H9 (cell line): Measurements from ENCODE around the gene LEFTY1. TPM values are rescaled to one million over a fixed set of nuclear protein-coding genes. Genes with fewer than 3 reads are reported as not detected.
A peak's percentile ranks its signal among the peaks of the same experiment; 100 is the strongest.

ENCODE experiments used
- DNase-seq: peaks from one replicate; pipeline ENCODE4 v3.0.0-alpha.2; 2017
- H2AFZ ChIP-seq: one replicate; pipeline ENCODE4 v1.6.1; 2013; ENCODE audit warnings: mild to moderate bottlenecking, low read length, control low read depth, moderate library complexity
- H2AK5ac ChIP-seq: 2 replicates; pipeline ENCODE4 v1.6.1; 2013; ENCODE audit warnings: low read length, control low read depth, mixed read lengths; ENCODE audit not compliant: insufficient read length
- H2BK120ac ChIP-seq: one replicate; pipeline ENCODE4 v1.6.1; 2013; ENCODE audit warnings: low read depth, mild to moderate bottlenecking, low read length, control low read depth, inconsistent platforms; ENCODE audit not compliant: poor library complexity, severe bottlenecking
- H2BK12ac ChIP-seq: 2 replicates; pipeline ENCODE4 v1.6.1; 2013; ENCODE audit warnings: low read length, control low read depth, mixed read lengths, low read depth; ENCODE audit not compliant: insufficient read length
- H2BK15ac ChIP-seq: 2 replicates; pipeline ENCODE4 v1.6.1; 2013; ENCODE audit warnings: low read depth, low read length, control low read depth
- H2BK20ac ChIP-seq: one replicate; pipeline ENCODE4 v1.6.1; 2013; ENCODE audit warnings: low read depth, mild to moderate bottlenecking, low read length, control low read depth, inconsistent platforms; ENCODE audit not compliant: poor library complexity, severe bottlenecking
- H2BK5ac ChIP-seq: 2 replicates; pipeline ENCODE4 v1.6.1; 2013; ENCODE audit warnings: low read length, control low read depth, mixed read lengths; ENCODE audit not compliant: insufficient read length
- H3K14ac ChIP-seq: 2 replicates; pipeline ENCODE4 v1.6.1; 2013; ENCODE audit warnings: low read length, control low read depth; ENCODE audit not compliant: insufficient read depth
- H3K18ac ChIP-seq: 2 replicates; pipeline ENCODE4 v1.6.1; 2013; ENCODE audit warnings: low read depth, mild to moderate bottlenecking, mixed read lengths, low read length, control low read depth; ENCODE audit not compliant: insufficient read length
- H3K23ac ChIP-seq: 2 replicates; pipeline ENCODE4 v1.6.1; 2013; ENCODE audit warnings: low read length, control low read depth, mixed read lengths, low read depth; ENCODE audit not compliant: insufficient read length
- H3K23me2 ChIP-seq: 2 replicates; pipeline ENCODE4 v1.6.1; 2013; ENCODE audit warnings: low read depth, mild to moderate bottlenecking, mixed read lengths, low read length, control low read depth; ENCODE audit not compliant: insufficient read length, poor library complexity, severe bottlenecking
- H3K27ac ChIP-seq: 2 replicates; pipeline ENCODE4 v1.5.1; 2013; ENCODE audit warnings: low read length, control low read depth, mixed read lengths, low read depth; ENCODE audit not compliant: insufficient read length
- H3K27me3 ChIP-seq: 2 replicates; pipeline ENCODE4 v1.6.1; 2013; ENCODE audit warnings: low read length, control low read depth, inconsistent platforms; ENCODE audit not compliant: insufficient read depth
- H3K4ac ChIP-seq: 2 replicates; pipeline ENCODE4 v1.6.1; 2013; ENCODE audit warnings: low read depth, mild to moderate bottlenecking, control low read depth, inconsistent platforms, low read length, moderate library complexity
- H3K4me1 ChIP-seq: 2 replicates; pipeline ENCODE4 v1.6.1; 2013; ENCODE audit warnings: low read length, control low read depth, inconsistent platforms; ENCODE audit not compliant: insufficient read depth
- H3K4me2 ChIP-seq: 2 replicates; pipeline ENCODE4 v1.6.1; 2013; ENCODE audit warnings: low read length, control low read depth, mixed read lengths; ENCODE audit not compliant: insufficient read length, insufficient read depth
- H3K56ac ChIP-seq: 2 replicates; pipeline ENCODE4 v1.6.1; 2013; ENCODE audit warnings: low read depth, mild to moderate bottlenecking, mixed read lengths, low read length, control low read depth; ENCODE audit not compliant: insufficient read length
- H3K79me1 ChIP-seq: 2 replicates; pipeline ENCODE4 v1.6.1; 2013; ENCODE audit warnings: low read depth, mild to moderate bottlenecking, moderate library complexity, low read length, control low read depth, inconsistent platforms; ENCODE audit not compliant: insufficient read depth, poor library complexity, severe bottlenecking
- H3K79me2 ChIP-seq: 2 replicates; pipeline ENCODE4 v1.6.1; 2013; ENCODE audit warnings: low read length, control low read depth, inconsistent platforms; ENCODE audit not compliant: insufficient read depth
- H3K9ac ChIP-seq: 2 replicates; pipeline ENCODE4 v1.6.1; 2013; ENCODE audit warnings: low read length, control low read depth, mixed read lengths; ENCODE audit not compliant: insufficient read length; ENCODE audit errors: extremely low read depth
- H3K9me3 ChIP-seq: one replicate; pipeline ENCODE4 v1.6.1; 2013; ENCODE audit warnings: low read depth, low read length, inconsistent platforms; ENCODE audit not compliant: control insufficient read depth
- H3T11ph ChIP-seq: one replicate; pipeline ENCODE4 v1.6.1; 2013; ENCODE audit warnings: mild to moderate bottlenecking, low read length, control low read depth, inconsistent platforms
- H4K20me1 ChIP-seq: one replicate; pipeline ENCODE4 v1.6.1; 2013; ENCODE audit not compliant: control insufficient read depth, insufficient read length, insufficient read depth
- H4K5ac ChIP-seq: 2 replicates; pipeline ENCODE4 v1.6.1; 2013; ENCODE audit warnings: low read depth, mild to moderate bottlenecking, mixed read lengths, low read length, control low read depth; ENCODE audit not compliant: insufficient read length
- H4K8ac ChIP-seq: replicated peaks from 2 replicates; pipeline ENCODE4 v1.6.1; 2013; ENCODE audit warnings: low read length, control low read depth, mixed read lengths, low read depth; ENCODE audit not compliant: insufficient read length
- H4K91ac ChIP-seq: 2 replicates; pipeline ENCODE4 v1.6.1; 2013; ENCODE audit warnings: low read depth, mild to moderate bottlenecking, moderate library complexity, mixed read lengths, low read length, control low read depth; ENCODE audit not compliant: insufficient read length
- H3K27ac Mint-ChIP-seq, 3 experiments: 2 replicates in 2 of 3; 3 replicates in 1 of 3; pipeline ENCODE4 v1.8.0; 2020 to 2021; ENCODE audit warnings: mixed read lengths in 3 of 3, mild to moderate bottlenecking in 1 of 3, moderate library complexity in 1 of 3
- H3K27me3 Mint-ChIP-seq: 2 replicates; pipeline ENCODE4 v1.8.0; 2021; ENCODE audit warnings: low read depth, mild to moderate bottlenecking, moderate library complexity, mixed read lengths
- H3K36me3 Mint-ChIP-seq, 3 experiments: 2 replicates in 2 of 3; 3 replicates in 1 of 3; pipeline ENCODE4 v1.8.0; 2020 to 2021; ENCODE audit warnings: low read depth in 3 of 3, mixed read lengths in 3 of 3; ENCODE audit not compliant: insufficient read depth in 1 of 3
- H3K4me1 Mint-ChIP-seq, 2 experiments: 2 replicates each; pipeline ENCODE4 v1.8.0; 2020; ENCODE audit warnings: mixed read lengths in 2 of 2
- H3K4me3 Mint-ChIP-seq, 2 experiments: 2 replicates in 1 of 2; 3 replicates in 1 of 2; pipeline ENCODE4 v1.8.0; 2020 to 2021; ENCODE audit warnings: mild to moderate bottlenecking in 2 of 2, mixed read lengths in 2 of 2, moderate library complexity in 1 of 2
- H3K9me3 Mint-ChIP-seq, 2 experiments: 2 replicates in 1 of 2; 3 replicates in 1 of 2; pipeline ENCODE4 v1.8.0; 2020; ENCODE audit warnings: mild to moderate bottlenecking in 2 of 2, mixed read lengths in 2 of 2, moderate library complexity in 1 of 2
- CTCF ChIP-seq: fragments of 200-600 bp; sonication (generic); conservative IDR thresholded peaks from 3 replicates; pipeline ENCODE4 v1.8.0; 2021; ENCODE audit warnings: antibody characterized with exemption, mild to moderate bottlenecking
- WGBS: extraction: QIAGEN DNeasy Blood & Tissue Kit; methylation state at CpG from one replicate; pipeline ENCODE4 v1.1.7; 2013; ENCODE audit warnings: missing lambda C conversion rate, low lambda C conversion rate, mixed read lengths; ENCODE audit not compliant: insufficient read length; ENCODE audit errors: extremely low coverage; 5-methylcytosine and 5-hydroxymethylcytosine counted together
- total RNA-seq: library from RNA; stranded (reverse); gene quantifications from 2 replicates; pipeline ENCODE4 v1.2.1, GENCODE V29; 2021

LEFTY1 gene
- total RNA-seq, 1 experiment from 2014 or later, result 107 TPM

- peaks cover 0 to 18% (median 5%) of the 10 kb centered on the region in 3 experiments; a peak in 4 of 7 replicates for H3K36me3 Mint-ChIP-seq
- Histone ChIP-seq H3K18ac (no peak overlapping the region), H4K20me1 (no peaks in the 10 kb centered on the region), H2AK5ac (no peak overlapping the region), H2BK120ac (no peak overlapping the region), H3T11ph (no peak overlapping the region), H4K5ac (no peak overlapping the region), H3K27ac (no peak overlapping the region), H3K79me2 (peaks cover 11% of the 10 kb centered on the region; the same call in 1 of the 2 replicates), H3K4me1 (peaks cover 12% of the 10 kb centered on the region; the same call in 1 of the 2 replicates), H3K4ac (no peak overlapping the region), H4K8ac (no peak overlapping the region), H3K23ac (no peak overlapping the region), H4K91ac (no peak overlapping the region), H3K9me3 (no peaks in the 10 kb centered on the region), H2BK5ac (no peak overlapping the region), H2AFZ (no peak overlapping the region), H3K14ac (no peak overlapping the region), H3K27me3 (no peaks in the 10 kb centered on the region), H3K4me2 (peak overlapping the region; percentile 83), H2BK12ac (no peak overlapping the region), H3K79me1 (no peaks in the 10 kb centered on the region), H3K56ac (no peak overlapping the region), H2BK15ac (no peak overlapping the region), H3K23me2 (peaks cover 21% of the 10 kb centered on the region), H2BK20ac (no peak overlapping the region), H3K9ac (no peak overlapping the region)
- H3K4me1 Mint-ChIP-seq, result peaks cover 42 to 45% of the 10 kb centered on the region in 2 experiments
- H3K4me3 Mint-ChIP-seq, result peak overlapping the region; percentile 78 to 88
- TF ChIP-seq CTCF, result no peak
- H3K27me3 Mint-ChIP-seq, result peaks cover 4% of the 10 kb centered on the region; the same call in 1 of the 2 replicates
- H3K9me3 Mint-ChIP-seq, result no peaks in the 10 kb centered on the region
- no peak for DNase-seq
- WGBS, result no CpG with 5 or more reads among the region's 11 CpGs
- H3K27ac Mint-ChIP-seq, result peak overlapping the region in 1 of 3 experiments; percentile 45; a peak in 2 of 7 replicates
These were observed 5.2 kb downstream of the LEFTY1 start for GRCh38 chr1:225883616-225884265.
